Limb (tissue), 2 donors: ENCODE results near the gene FAM193A.
"Not testable (repeated sequence)": the region's sequence is repeated elsewhere in the genome, so short reads cannot be mapped to it uniquely, and the experiment has no call there.

Experiments used
- DNase-seq, 2 donors: peaks; one replicate each; pipeline ENCODE4 v3.0.0-alpha.2; 2016; ENCODE audit errors: extremely low spot score in 2 of 2

Gene FAM193A

GRCh38 chr4:2723751-2724150, 187.3 kb downstream of the FAM193A start:
- no peak for DNase-seq

- DNase-seq = no peak
Observed at GRCh38 chr4:2725380-2725779, 188.9 kb downstream of the FAM193A start.

GRCh38 chr4:2726881-2727280, 190.4 kb downstream of the FAM193A start:
- DNase-seq = not testable (repeated sequence)

GRCh38 chr4:2728221-2728620, 191.8 kb downstream of the FAM193A start:
- DNase-seq = no peak

DNA sequence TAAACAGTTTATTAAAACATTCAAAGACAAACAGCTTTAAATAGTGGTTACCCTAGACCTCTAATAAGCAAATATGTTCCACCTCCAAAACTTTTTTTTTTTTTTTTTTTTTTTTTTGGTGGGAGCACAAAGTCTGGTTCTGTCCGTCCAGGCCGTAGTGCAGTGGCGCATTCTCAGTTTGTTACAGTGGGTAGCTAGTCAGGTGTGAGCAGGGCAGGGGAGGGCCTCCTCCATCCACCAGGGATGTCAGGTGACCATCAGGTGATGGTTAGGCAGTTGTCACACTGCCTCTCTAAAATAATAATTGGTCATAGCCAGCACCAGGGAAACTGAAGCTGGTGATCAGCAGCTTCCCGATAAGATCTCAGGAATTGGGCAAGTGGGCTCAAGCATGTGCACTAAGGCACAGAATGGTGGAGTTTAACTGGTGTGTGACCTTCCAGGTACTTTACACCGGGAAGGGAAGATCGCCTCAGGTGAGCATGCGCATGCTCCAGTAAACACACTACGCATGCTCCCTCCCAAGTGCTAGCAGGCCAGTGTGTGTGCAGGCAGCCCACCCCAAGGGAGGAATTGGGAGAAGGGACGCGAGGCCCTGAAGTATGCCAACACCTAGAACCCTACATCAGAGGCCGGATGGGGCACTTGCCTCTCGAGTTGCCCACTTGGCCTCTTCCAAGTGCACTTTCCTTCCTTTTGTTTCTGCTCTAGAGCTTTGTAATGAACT, 192.5 kb downstream of the FAM193A start:
- DNase-seq = no peak

DNA sequence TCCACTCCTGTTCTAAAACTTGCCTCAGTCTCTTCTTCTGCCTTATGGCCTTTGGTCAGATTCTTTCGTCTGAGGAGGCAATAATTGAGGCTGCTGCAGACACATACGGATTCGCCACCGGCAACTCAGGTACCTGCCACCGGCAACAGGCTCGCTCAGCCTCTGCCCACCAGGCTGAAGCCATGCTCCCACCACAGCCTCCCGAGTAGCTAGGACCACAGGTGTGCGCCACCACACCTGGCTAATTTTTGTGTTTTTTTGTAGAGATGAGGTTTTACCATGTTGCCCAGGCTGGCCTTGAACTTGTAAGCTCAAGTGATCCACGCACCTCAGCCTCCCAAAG, 193.1 kb downstream of the FAM193A start:
- no peak for DNase-seq

- no peak for DNase-seq
Observed at GRCh38 chr4:2731907-2732317, 195.5 kb downstream of the FAM193A start.

GRCh38 chr4:2732526-2732925, 196.1 kb downstream of the FAM193A start:
- DNase-seq = no peak

- DNase-seq = no peak
Observed at GRCh38 chr4:2733001-2733843, 196.8 kb downstream of the FAM193A start.

DNA sequence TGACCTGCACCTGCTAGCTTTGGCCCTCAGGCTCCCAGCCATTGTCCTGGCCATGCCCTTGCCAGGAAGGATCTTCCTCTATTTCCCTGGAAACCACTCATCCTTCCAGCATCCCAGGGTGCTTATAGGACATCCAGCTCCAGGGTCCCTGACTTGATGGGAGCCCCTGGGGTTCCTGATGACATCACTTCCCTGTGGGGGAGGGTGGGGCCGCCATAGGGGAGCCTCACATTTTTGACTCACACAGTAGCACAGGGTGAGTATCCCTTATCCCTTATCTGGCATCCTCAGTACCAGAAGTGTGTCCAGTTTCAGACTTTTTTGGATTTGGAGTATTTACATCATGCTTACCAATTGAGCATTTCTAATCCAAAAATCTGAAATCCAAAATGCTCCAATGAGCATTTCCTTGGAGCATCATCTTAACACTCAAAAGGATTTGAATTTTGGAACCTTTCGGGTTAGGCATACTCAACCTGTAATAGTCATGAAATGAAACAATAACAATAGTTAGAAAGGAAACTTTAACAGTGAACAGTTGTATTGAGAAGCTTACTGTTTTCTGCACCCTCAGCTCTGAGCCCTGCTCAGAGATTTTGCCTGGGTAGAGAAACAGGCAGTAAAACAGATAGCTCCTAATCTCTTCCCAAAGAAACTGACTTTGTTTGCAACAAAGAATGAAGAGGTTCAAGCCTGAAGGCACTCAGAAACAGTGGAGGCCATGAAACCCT, 197.6 kb downstream of the FAM193A start:
- DNase-seq = no peak

DNA sequence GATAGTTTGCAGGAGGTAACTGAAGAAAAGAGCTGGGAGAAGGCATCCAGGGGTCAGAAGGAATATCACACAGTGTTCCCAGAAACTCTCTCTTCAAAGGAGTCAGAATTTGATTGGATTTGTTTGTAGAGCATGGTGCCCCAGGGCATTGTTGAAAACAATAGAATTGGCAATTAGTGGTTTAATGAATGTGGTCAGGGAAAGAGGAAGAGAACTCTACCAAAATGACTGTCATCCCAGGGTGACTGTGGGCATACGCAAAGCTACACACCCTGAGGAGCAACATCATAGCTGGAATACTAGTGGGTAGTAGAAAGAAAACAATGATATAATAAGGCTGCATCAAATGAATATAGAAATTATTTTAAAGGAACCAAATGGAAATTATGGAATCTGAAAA, 198.2 kb downstream of the FAM193A start:
- no peak for DNase-seq

- no peak for DNase-seq
Observed at GRCh38 chr4:2735869-2736268, 199.4 kb downstream of the FAM193A start.

DNA sequence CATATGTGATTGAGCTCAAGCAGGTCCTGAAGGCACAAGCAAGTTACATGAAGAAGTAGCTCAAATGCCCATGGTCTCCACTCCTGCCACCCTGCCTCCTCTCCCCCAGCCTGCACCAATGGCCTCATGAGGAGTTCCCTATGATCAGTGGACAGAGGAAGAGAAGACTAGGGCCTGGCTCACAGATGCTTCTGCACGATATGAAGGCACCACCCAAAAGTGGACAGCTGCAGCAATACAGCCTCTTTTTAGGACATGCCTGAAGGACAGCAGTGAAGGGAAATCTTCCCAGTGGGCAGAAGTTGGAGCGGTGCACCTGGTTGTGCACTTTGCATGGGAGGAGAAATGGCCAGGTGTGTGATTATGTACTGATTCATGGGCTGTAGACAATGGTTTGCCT, 201.8 kb downstream of the FAM193A start:
- DNase-seq = not testable (repeated sequence)

DNA sequence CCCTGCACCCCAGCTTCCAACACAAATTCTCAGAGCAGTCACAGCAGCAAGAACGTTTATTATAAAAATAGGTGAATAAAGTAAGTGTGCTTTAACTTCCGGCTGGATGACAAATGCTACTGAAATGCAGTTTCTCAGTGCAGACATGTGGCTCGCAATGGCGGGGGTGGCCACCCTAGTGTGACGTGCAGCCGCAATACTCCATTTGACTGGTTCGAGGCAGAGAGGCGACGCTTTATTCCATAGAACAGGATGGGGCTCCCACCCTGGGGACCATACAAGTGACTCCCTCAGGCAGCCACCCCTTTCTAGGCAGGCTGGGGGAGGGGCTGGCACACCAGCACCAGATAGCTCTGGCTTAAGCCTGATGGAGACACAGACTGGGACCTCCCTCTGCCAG, 205.2 kb downstream of the FAM193A start:
- no peak for DNase-seq

- no peak for DNase-seq
Observed at GRCh38 chr4:2742081-2742822, 205.8 kb downstream of the FAM193A start.

DNA sequence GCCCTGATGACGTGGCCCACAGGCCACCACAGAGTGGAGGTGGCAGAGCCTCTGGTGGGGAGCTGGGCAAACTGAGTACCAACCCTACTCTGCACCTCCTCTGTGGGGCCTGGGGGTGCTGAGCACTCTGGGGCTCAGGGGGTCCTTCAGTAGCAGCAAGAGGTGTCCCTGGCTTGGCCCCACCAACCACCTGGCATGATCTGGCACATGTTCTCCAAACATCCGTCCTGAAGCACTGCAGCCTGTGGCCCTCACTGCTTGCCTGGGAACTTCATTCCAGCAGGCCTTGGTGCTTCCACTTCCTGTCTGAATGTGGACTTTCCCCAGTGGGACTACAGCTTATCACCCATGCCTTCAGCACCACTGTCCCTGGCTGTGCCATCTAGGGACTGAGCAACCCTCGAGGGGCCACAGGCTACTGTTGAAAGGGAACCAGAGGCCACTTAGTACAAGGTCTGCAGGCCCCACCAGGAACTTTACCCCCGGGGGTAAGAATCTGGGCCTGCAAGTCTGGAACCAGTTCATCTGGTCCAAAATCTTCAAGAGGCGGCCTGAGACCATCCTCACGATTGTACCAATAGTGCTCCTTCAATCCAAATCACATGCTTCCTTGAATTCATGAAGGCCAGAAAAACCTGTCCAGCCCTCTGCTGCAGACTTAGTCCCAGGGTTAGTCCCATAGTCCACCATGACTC, 206.5 kb downstream of the FAM193A start:
- DNase-seq = no peak

GRCh38 chr4:2743518-2744445, 207.3 kb downstream of the FAM193A start:
- DNase-seq = no peak

- DNase-seq = no peak
Observed at GRCh38 chr4:2744576-2745270, 208.3 kb downstream of the FAM193A start.

DNA sequence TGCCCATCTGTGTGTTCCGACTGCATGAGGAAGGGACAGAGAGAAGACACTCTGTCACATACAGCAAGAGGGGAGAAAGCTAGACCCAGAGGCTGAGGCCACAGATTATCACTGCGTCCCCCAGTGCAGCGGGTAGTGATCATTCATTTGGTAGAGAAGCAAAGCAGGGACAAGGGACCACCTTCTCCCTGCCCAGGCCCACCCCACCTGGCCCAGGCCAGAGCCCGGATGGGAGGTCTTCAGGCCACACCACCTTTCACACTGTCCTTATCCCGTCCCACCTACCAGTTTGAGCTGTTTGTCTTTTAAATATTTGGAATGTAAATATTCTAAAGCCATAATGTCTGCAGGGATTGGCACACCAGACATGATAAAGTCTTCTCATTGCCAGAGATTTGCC, 209.1 kb downstream of the FAM193A start:
- no peak for DNase-seq
